Lung (tissue), 12 donors: ENCODE results near the gene PSEN1. TPM values are rescaled to one million over a fixed set of nuclear protein-coding genes. Genes with fewer than 3 reads are reported as not detected.

ENCODE experiments used
- ATAC-seq: fragments of 200-7000 bp; cut with Tn5 transposase; one replicate; pipeline ENCODE4 v1.9.1; 2020; ENCODE audit warnings: moderate number of reproducible peaks; ENCODE audit not compliant: insufficient read depth, low FRiP score
- DNase-seq, 3 donors: peaks; one replicate each; pipeline ENCODE4 v3.0.0-alpha.2; 2013 to 2017
- H3K27ac ChIP-seq, 2 donors: one replicate each; pipeline ENCODE4 v1.5.1; 2013; ENCODE audit warnings: mild to moderate bottlenecking in 2 of 2, moderate library complexity in 2 of 2, control low read depth in 1 of 2, inconsistent platforms in 1 of 2, low read depth in 1 of 2, low read length in 1 of 2
- H3K27me3 ChIP-seq, 3 donors: one replicate each; pipeline ENCODE4 v1.5.1; 2013; ENCODE audit warnings: low read length in 2 of 3; ENCODE audit not compliant: control insufficient read depth in 3 of 3, insufficient read depth in 3 of 3
- H3K36me3 ChIP-seq, 4 donors: one replicate each; pipeline ENCODE4 v1.5.1; 2013; ENCODE audit warnings: low read length in 4 of 4, mild to moderate bottlenecking in 1 of 4, moderate library complexity in 1 of 4; ENCODE audit not compliant: control insufficient read depth in 4 of 4, insufficient read depth in 4 of 4
- H3K4me1 ChIP-seq, 5 donors: one replicate each; pipeline ENCODE4 v1.5.1; 2013; ENCODE audit warnings: low read length in 5 of 5, mild to moderate bottlenecking in 2 of 5, moderate library complexity in 1 of 5; ENCODE audit not compliant: control insufficient read depth in 5 of 5, insufficient read depth in 5 of 5
- H3K4me3 ChIP-seq: one replicate; pipeline ENCODE4 v1.5.1; 2013; ENCODE audit warnings: mild to moderate bottlenecking, control low read depth, moderate library complexity
- H3K9ac ChIP-seq, 2 donors: one replicate each; pipeline ENCODE4 v1.5.1; 2013; ENCODE audit warnings: low read length in 2 of 2, control low read depth in 1 of 2; ENCODE audit not compliant: insufficient read depth in 1 of 2
- H3K9me3 ChIP-seq, 4 donors: one replicate each; pipeline ENCODE4 v1.5.1; 2013; ENCODE audit warnings: low read length in 3 of 4, mild to moderate bottlenecking in 1 of 4, moderate library complexity in 1 of 4; ENCODE audit not compliant: control insufficient read depth in 4 of 4, insufficient read depth in 3 of 4
- CTCF ChIP-seq: IDR thresholded peaks from 2 replicates; pipeline ENCODE4 v1.5.1; 2012; ENCODE audit warnings: mild to moderate bottlenecking; ENCODE audit errors: control extremely low read depth, extremely low read depth
- WGBS, 2 donors: extraction: QIAGEN DNeasy Blood & Tissue Kit; methylation state at CpG; one replicate each; pipeline ENCODE4 v1.1.7; 2013; 5-methylcytosine and 5-hydroxymethylcytosine counted together
- polyA plus RNA-seq, 2 donors: library from polyadenylated mRNA; stranded (reverse); fragments of 200-250 nt; gene quantifications; one replicate each; pipeline ENCODE4 v1.2.1, GENCODE V29; 2013
- total RNA-seq, 2 donors: library from RNA; depleted of rRNA in 1 of 2; stranded (reverse); fragments of >200 nt in 1 of 2; gene quantifications; one replicate each; pipeline ENCODE4 v1.2.1, GENCODE V29; 2014 to 2021
- donor health status: control.
- donor health status: control.
- donor health status: Bipolar disorder and iron deficiency.
- donor health status: healthy.
- donor health status: DM: yes; HTN: yes; CAD: no.

Gene PSEN1
- total and polyA plus RNA-seq, 4 donors = 33.6 to 64.7 (median 50.6) TPM

GRCh38 chr14:73100334-73100733 lies 36.0 kb upstream of the PSEN1 start:
- no peak for TF ChIP-seq CTCF
- H3K4me1 ChIP-seq = no peaks in the 10 kb centered on the region

GRCh38 chr14:73102806-73103497 lies 33.4 kb upstream of the PSEN1 start:
- no peak for TF ChIP-seq CTCF
- Histone ChIP-seq H3K9ac (no peak overlapping the region), H3K27ac (no peak overlapping the region), H3K4me3 (no peak overlapping the region), H3K9me3 (no peaks in the 10 kb centered on the region), H3K4me1 (no peaks in the 10 kb centered on the region), H3K27me3 (no peaks in the 10 kb centered on the region), H3K36me3 (peaks cover 17 to 51% (median 37%) of the 10 kb centered on the region in 4 donors)
- 94 to 96% methylated on average over 27 of the region's 27 CpGs for WGBS, 2 donors
- DNase-seq = no peak
- ATAC-seq = no peak

More at GRCh38 chr14:73100334-73100733, 36.0 kb upstream of the PSEN1 start:
- no peak overlapping the region for H3K27ac ChIP-seq
- no peak overlapping the region for H3K9ac ChIP-seq
- DNase-seq (no peak), ATAC-seq (no peak)
- 94 to 95% methylated on average over 4 of the region's 4 CpGs for WGBS, 2 donors
- no peak overlapping the region for H3K4me3 ChIP-seq
- no peaks in the 10 kb centered on the region for H3K9me3 ChIP-seq
- H3K36me3 ChIP-seq = peaks cover 25 to 54% (median 39%) of the 10 kb centered on the region in 4 donors
- no peaks in the 10 kb centered on the region for H3K27me3 ChIP-seq

- Histone ChIP-seq H3K9me3 (no peaks in the 10 kb centered on the region), H3K36me3 (peaks cover 21 to 52% (median 45%) of the 10 kb centered on the region in 4 donors), H3K9ac (no peak overlapping the region), H3K27me3 (no peaks in the 10 kb centered on the region), H3K4me1 (no peaks in the 10 kb centered on the region), H3K4me3 (no peak overlapping the region), H3K27ac (no peak overlapping the region)
- no peak for DNase-seq
- ATAC-seq = no peak
- WGBS, 2 donors = 88 to 96% methylated on average over 3 of the region's 3 CpGs
- TF ChIP-seq CTCF = no peak
Observed at GRCh38 chr14:73105050-73105449, 31.3 kb upstream of the PSEN1 start.
